Astrocyte (in vitro differentiated cells and primary cell): ENCODE results near the gene RMRP.

ENCODE experiments used
- CTCF ChIP-seq: IDR thresholded peaks from 2 replicates; pipeline ENCODE4 v1.5.1; 2011; ENCODE audit warnings: low read depth, mild to moderate bottlenecking, inconsistent platforms, low read length, moderate library complexity; ENCODE audit not compliant: insufficient read depth
- EZH2 ChIP-seq: IDR thresholded peaks from 2 replicates; pipeline ENCODE4 v1.6.1; 2012; ENCODE audit warnings: mild to moderate bottlenecking, low read length, inconsistent platforms; ENCODE audit not compliant: insufficient read depth

GRCh38 chr9:35659340-35659739 lies 1.5 kb upstream of the RMRP start:
- TF ChIP-seq CTCF: no peak
- no peak for TF ChIP-seq EZH2
